B cell (primary cell): Measurements from ENCODE around the gene LRRC7.

Source experiments
- CTCF ChIP-seq: fragments of 200-600 bp; IDR thresholded peaks from one replicate; pipeline ENCODE4 v1.8.0; 2022; ENCODE audit warnings: antibody characterized with exemption, mild to moderate bottlenecking
- EZH2 ChIP-seq: IDR thresholded peaks from 2 replicates; pipeline ENCODE4 v1.6.1; 2012; ENCODE audit warnings: borderline replicate concordance, low read depth, mild to moderate bottlenecking, moderate library complexity, low read length; ENCODE audit not compliant: insufficient read depth, poor library complexity, severe bottlenecking

- TF ChIP-seq CTCF (no peak), EZH2 (no peak)
Observed at GRCh38 chr1:70115315-70115714, 547.6 kb downstream of the LRRC7 start.
